ENCODE measurements around the gene USP6.
"Not testable (repeated sequence)": the region's sequence is repeated elsewhere in the genome, so short reads cannot be mapped to it uniquely, and the experiment has no call there.

DNA sequence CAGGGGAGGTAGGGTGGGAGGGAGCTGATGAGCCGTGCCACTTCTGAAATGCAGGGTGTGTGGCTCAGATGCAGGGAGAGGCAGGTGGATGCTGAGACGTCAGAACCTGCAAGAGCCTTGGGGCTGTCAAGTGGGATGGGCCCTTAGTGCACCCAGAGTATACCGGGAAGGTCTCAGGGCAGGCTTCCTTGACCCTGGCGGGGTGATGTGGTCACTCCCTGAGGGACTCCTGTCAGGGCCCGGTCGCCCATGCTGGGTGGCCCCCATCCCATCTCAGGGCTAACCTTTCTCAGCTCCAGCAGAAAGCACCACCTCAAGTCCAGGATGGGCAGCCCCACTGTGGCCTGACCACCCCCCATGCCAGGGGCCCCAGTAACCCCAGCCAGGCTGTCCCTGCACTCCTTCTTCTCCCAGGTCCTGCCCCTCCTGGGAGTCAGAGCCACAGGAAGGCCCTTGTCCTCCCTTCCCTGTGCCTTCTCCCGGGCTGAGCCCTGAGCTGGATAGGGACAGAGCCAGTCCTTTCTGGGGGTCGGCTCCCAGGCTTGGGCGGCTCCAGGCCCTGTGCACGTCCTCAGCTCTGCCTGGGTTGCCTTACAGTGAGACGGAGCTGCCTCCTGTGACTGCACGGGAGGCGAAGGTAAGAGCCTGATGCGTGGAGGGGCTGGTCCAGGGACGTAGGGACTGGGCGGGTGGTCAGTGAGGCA is 16.1 kb downstream of the USP6 start:
- TF ChIP-seq, protein P1, sequence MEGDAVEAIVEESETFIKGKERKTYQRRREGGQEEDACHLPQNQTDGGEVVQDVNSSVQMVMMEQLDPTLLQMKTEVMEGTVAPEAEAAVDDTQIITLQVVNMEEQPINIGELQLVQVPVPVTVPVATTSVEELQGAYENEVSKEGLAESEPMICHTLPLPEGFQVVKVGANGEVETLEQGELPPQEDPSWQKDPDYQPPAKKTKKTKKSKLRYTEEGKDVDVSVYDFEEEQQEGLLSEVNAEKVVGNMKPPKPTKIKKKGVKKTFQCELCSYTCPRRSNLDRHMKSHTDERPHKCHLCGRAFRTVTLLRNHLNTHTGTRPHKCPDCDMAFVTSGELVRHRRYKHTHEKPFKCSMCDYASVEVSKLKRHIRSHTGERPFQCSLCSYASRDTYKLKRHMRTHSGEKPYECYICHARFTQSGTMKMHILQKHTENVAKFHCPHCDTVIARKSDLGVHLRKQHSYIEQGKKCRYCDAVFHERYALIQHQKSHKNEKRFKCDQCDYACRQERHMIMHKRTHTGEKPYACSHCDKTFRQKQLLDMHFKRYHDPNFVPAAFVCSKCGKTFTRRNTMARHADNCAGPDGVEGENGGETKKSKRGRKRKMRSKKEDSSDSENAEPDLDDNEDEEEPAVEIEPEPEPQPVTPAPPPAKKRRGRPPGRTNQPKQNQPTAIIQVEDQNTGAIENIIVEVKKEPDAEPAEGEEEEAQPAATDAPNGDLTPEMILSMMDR (IDR thresholded peaks at IDR 0.05) = not testable (repeated sequence)
- TF ChIP-seq POLR2A (IDR thresholded peaks at IDR 0.05) = not testable (repeated sequence)
